Esophagus muscularis mucosa (tissue), 3 donors: ENCODE measurements around the gene WDR4.

Experiments
- CTCF ChIP-seq, 3 experiments: fragments of 200-600 bp in 2 of 3; fragments of 450-650 bp in 1 of 3; sonication (generic) in 2 of 3; IDR thresholded peaks; one replicate each; pipeline ENCODE4 v1.5.1; 2017 to 2019; ENCODE audit warnings: antibody characterized with exemption in 3 of 3, mild to moderate bottlenecking in 2 of 3, moderate library complexity in 1 of 3
- POLR2AphosphoS5 ChIP-seq, 2 donors: sonication (generic); formaldehyde crosslinking; IDR thresholded peaks; one replicate each; pipeline ENCODE4 v1.6.1; 2017; ENCODE audit warnings: antibody characterized with exemption in 2 of 2

- TF ChIP-seq POLR2AphosphoS5 (IDR thresholded peaks at IDR 0.05) (no peak), CTCF (IDR thresholded peaks at IDR 0.05) (no peak)
These were observed 19.5 kb downstream of the WDR4 start for GRCh38 chr21:42859891-42860230.
